Mesothelial cell of epicardium (in vitro differentiated cells): Measurements from ENCODE around the gene IL12B. TPM values are rescaled to one million over a fixed set of nuclear protein-coding genes. Genes with fewer than 3 reads are reported as not detected.
"Not testable (repeated sequence)": the region's sequence is repeated elsewhere in the genome, so short reads cannot be mapped to it uniquely, and the experiment has no call there.

Experiments used
- DNase-seq, 2 experiments: peaks; one replicate each; pipeline ENCODE4 v3.0.0; 2021; ENCODE audit warnings: low spot score in 2 of 2; ENCODE audit not compliant: unreplicated experiment in 2 of 2
- H3K27ac Mint-ChIP-seq: 2 replicates; pipeline ENCODE4 v1.8.0; 2021; ENCODE audit warnings: mixed read lengths
- H3K27me3 Mint-ChIP-seq: 2 replicates; pipeline ENCODE4 v1.8.0; 2021; ENCODE audit warnings: low read depth, mixed read lengths
- H3K36me3 Mint-ChIP-seq: 2 replicates; pipeline ENCODE4 v1.8.0; 2021; ENCODE audit warnings: mixed read lengths
- H3K4me1 Mint-ChIP-seq: 2 replicates; pipeline ENCODE4 v1.8.0; 2021; ENCODE audit warnings: mixed read lengths
- H3K4me3 Mint-ChIP-seq: 2 replicates; pipeline ENCODE4 v1.8.0; 2021; ENCODE audit warnings: mild to moderate bottlenecking, moderate library complexity, mixed read lengths
- H3K9me3 Mint-ChIP-seq: 2 replicates; pipeline ENCODE4 v1.8.0; 2021; ENCODE audit warnings: mixed read lengths
- CTCF ChIP-seq: fragments of 200-600 bp; sonication (generic); IDR thresholded peaks from one replicate; pipeline ENCODE4 v1.5.0; 2021; ENCODE audit warnings: antibody characterized with exemption; ENCODE audit not compliant: unreplicated experiment
- total RNA-seq: library from RNA; stranded (reverse); gene quantifications from 3 replicates; pipeline ENCODE4 v1.2.1, GENCODE V29; 2021

The IL12B gene
- total RNA-seq, 1 donor from 2014 or later = not detected

DNA sequence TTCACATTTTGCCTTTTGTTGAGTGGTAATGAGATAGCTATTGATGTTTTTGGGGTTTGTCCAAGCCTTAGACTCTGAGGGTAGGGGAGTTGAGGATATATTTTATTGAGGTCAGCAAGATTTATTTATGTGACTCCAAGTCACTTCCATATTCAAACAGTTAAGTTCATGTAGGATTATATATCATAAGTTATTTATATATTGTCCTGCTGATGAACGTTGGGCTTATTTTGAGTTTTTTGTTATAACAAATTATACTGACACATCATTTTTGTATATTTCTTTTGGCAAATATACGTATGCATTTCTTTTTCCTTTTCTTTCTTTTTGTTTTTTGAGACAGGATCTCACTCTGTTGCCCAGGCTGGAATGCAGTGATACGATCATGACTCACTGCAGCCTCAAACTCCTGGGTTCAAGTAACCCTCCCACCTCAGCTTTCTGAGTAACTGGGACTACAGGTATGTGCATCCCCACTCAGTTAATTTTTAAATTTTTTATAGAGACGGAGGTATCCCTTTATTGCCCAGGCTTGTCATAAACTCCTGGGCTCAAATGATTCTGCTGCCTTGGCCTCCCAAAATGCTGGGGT is 23.5 kb upstream of the IL12B start:
- no peak for DNase-seq
- H3K9me3 Mint-ChIP-seq = peaks cover 7% of the 10 kb centered on the region
- no peaks in the 10 kb centered on the region for H3K36me3 Mint-ChIP-seq
- TF ChIP-seq CTCF = no peak
- H3K4me1 Mint-ChIP-seq = no peaks in the 10 kb centered on the region
- H3K4me3 Mint-ChIP-seq = no peak overlapping the region
- H3K27ac Mint-ChIP-seq = no peak overlapping the region
- peaks cover 19% of the 10 kb centered on the region for H3K27me3 Mint-ChIP-seq

GRCh38 chr5:159350644-159351043 is 20.4 kb upstream of the IL12B start:
- not testable (repeated sequence) for H3K27ac Mint-ChIP-seq, H3K36me3 Mint-ChIP-seq

GRCh38 chr5:159350216-159350615 is 19.9 kb upstream of the IL12B start:
- not testable (repeated sequence) for H3K4me1 Mint-ChIP-seq, H3K4me3 Mint-ChIP-seq, H3K9me3 Mint-ChIP-seq, H3K27ac Mint-ChIP-seq, H3K36me3 Mint-ChIP-seq, DNase-seq
- H3K27me3 Mint-ChIP-seq = peaks cover 26% of the 10 kb centered on the region

More at GRCh38 chr5:159350644-159351043, 20.4 kb upstream of the IL12B start:
- H3K4me1 Mint-ChIP-seq, H3K4me3 Mint-ChIP-seq, H3K9me3 Mint-ChIP-seq, DNase-seq: not testable (repeated sequence)
- H3K27me3 Mint-ChIP-seq = peaks cover 22% of the 10 kb centered on the region

GRCh38 chr5:159345861-159346260 is 15.6 kb upstream of the IL12B start:
- no peak overlapping the region for H3K4me3 Mint-ChIP-seq
- TF ChIP-seq CTCF = no peak
- no peak for DNase-seq
- peaks cover 38% of the 10 kb centered on the region for H3K27me3 Mint-ChIP-seq
- H3K36me3 Mint-ChIP-seq = no peaks in the 10 kb centered on the region
- no peak overlapping the region for H3K27ac Mint-ChIP-seq
- H3K4me1 Mint-ChIP-seq = peaks cover 13% of the 10 kb centered on the region
- peaks cover 12% of the 10 kb centered on the region for H3K9me3 Mint-ChIP-seq

GRCh38 chr5:159345336-159345735 is 15.0 kb upstream of the IL12B start:
- DNase-seq = no peak
- no peak for TF ChIP-seq CTCF
- H3K9me3 Mint-ChIP-seq = peaks cover 12% of the 10 kb centered on the region
- no peak overlapping the region for H3K4me3 Mint-ChIP-seq
- H3K36me3 Mint-ChIP-seq = no peaks in the 10 kb centered on the region
- peaks cover 13% of the 10 kb centered on the region for H3K4me1 Mint-ChIP-seq
- peaks cover 39% of the 10 kb centered on the region for H3K27me3 Mint-ChIP-seq
- H3K27ac Mint-ChIP-seq = no peak overlapping the region

- H3K27ac Mint-ChIP-seq = no peak overlapping the region
- no peaks in the 10 kb centered on the region for H3K36me3 Mint-ChIP-seq
- no peak for TF ChIP-seq CTCF
- H3K4me1 Mint-ChIP-seq = peaks cover 13% of the 10 kb centered on the region
- peaks cover 41% of the 10 kb centered on the region for H3K27me3 Mint-ChIP-seq
- no peak overlapping the region for H3K4me3 Mint-ChIP-seq
- no peak for DNase-seq
- peaks cover 6% of the 10 kb centered on the region for H3K9me3 Mint-ChIP-seq
Observed at GRCh38 chr5:159343295-159344094, 13.2 kb upstream of the IL12B start.
